ENCODE results near the gene TBC1D17.

Gene TBC1D17

GRCh38 chr19:49861541-49862378 is 15.7 kb upstream of the TBC1D17 start:
- DNase-seq (ENCODE audit: low read depth) = no peak

GRCh38 chr19:49862391-49863253 is 14.9 kb upstream of the TBC1D17 start:
- no peak for DNase-seq (ENCODE audit: low read depth)

GRCh38 chr19:49863254-49863934 is 14.1 kb upstream of the TBC1D17 start:
- DNase-seq (ENCODE audit: low read depth) = no peak

- no peak for DNase-seq (ENCODE audit: low read depth)
Measured at GRCh38 chr19:49863935-49864320, 13.6 kb upstream of the TBC1D17 start.

GRCh38 chr19:49864890-49865289 is 12.6 kb upstream of the TBC1D17 start:
- DNase-seq (ENCODE audit: low read depth) = no peak

GRCh38 chr19:49866933-49867782 is 10.3 kb upstream of the TBC1D17 start, which contains the start of gene PNKP:
Gene PNKP (minus strand): TSS chr19:49867576. CDS start chr19:49867204, 372 bp downstream.
- DNase-seq (ENCODE audit: low read depth) = peak; percentile 82

GRCh38 chr19:49869009-49869483 is 8.5 kb upstream of the TBC1D17 start:
- no peak for DNase-seq (ENCODE audit: low read depth)

GRCh38 chr19:49869484-49870308 is 7.8 kb upstream of the TBC1D17 start:
- DNase-seq (ENCODE audit: low read depth) = peak; percentile 100

GRCh38 chr19:49870309-49870901 is 7.1 kb upstream of the TBC1D17 start:
- DNase-seq (ENCODE audit: low read depth) = no peak

GRCh38 chr19:49871349-49871985 is 6.0 kb upstream of the TBC1D17 start:
- no peak for DNase-seq (ENCODE audit: low read depth)

- no peak for DNase-seq (ENCODE audit: low read depth)
Measured at GRCh38 chr19:49872245-49873128, 5.0 kb upstream of the TBC1D17 start.

GRCh38 chr19:49873129-49873521 is 4.4 kb upstream of the TBC1D17 start:
- DNase-seq (ENCODE audit: low read depth) = no peak

GRCh38 chr19:49873834-49874233 is 3.7 kb upstream of the TBC1D17 start:
- DNase-seq (ENCODE audit: low read depth) = no peak

- DNase-seq (ENCODE audit: low read depth) = no peak
Measured at GRCh38 chr19:49874503-49875157, 2.9 kb upstream of the TBC1D17 start.

- no peak for DNase-seq (ENCODE audit: low read depth)
Measured at GRCh38 chr19:49875177-49875576, 2.3 kb upstream of the TBC1D17 start.

- no peak for DNase-seq (ENCODE audit: low read depth)
Measured at GRCh38 chr19:49875857-49876421, 1.6 kb upstream of the TBC1D17 start.

GRCh38 chr19:49876422-49877019 is 981 bp upstream of the TBC1D17 start:
- peak; percentile 99 for DNase-seq (ENCODE audit: low read depth)

All from amniotic epithelial cell (primary cell).